ENCODE data around the gene DOCK3.

- TF ChIP-seq CTCF (conservative IDR thresholded peaks at IDR 0.05; ENCODE audit: low read depth, low read length): no peak
- no peak for TF ChIP-seq EZH2 (IDR thresholded peaks at IDR 0.05; ENCODE audit: borderline replicate concordance, low read depth, low read length, poor library complexity, severe bottlenecking)
Measured at GRCh38 chr3:50743643-50744042, 68.9 kb downstream of the DOCK3 start.
